ENCODE measurements around the gene RNF224.
A peak's percentile ranks its signal among the peaks of the same experiment; 100 is the strongest.

Gene RNF224

DNA sequence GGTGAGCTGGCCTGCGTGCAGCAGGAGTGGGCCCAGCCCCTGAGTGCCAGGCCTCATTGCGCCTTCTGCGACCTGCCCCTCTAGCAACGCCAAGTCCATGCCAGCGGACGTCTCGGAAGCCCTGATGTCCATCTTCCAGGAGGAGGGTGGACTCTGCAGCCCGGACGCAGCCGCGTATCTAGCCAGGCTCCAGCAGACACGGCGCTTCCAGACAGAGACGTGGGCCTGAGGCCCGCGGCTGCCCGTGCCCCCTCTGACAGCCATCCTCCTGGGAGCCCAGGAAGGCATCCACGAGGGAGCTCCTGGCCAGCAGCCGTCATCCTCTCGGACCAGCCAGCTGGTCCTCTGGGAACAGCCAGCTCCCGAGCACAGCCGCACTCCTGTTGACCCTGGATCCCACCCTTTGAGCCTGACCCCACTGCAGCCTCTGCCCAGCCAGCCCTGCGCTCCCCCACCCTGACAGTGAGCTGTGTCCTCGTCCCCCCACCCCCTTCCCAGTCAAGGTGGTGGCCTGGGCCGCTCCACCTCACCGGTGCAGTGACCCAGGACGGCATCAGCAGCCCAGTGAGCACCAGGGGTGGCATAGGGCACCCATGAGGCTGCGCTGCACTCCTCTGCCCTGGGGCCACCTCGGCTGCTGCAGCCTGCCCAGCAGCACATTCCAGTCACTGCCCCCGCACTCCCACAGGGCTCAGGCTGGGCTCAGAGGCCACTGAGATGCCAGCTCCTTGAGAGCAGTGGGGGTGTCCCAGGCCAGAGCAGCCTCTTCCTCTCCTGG, 10.9 kb upstream of the RNF224 start:
- no peak for DNase-seq

DNA sequence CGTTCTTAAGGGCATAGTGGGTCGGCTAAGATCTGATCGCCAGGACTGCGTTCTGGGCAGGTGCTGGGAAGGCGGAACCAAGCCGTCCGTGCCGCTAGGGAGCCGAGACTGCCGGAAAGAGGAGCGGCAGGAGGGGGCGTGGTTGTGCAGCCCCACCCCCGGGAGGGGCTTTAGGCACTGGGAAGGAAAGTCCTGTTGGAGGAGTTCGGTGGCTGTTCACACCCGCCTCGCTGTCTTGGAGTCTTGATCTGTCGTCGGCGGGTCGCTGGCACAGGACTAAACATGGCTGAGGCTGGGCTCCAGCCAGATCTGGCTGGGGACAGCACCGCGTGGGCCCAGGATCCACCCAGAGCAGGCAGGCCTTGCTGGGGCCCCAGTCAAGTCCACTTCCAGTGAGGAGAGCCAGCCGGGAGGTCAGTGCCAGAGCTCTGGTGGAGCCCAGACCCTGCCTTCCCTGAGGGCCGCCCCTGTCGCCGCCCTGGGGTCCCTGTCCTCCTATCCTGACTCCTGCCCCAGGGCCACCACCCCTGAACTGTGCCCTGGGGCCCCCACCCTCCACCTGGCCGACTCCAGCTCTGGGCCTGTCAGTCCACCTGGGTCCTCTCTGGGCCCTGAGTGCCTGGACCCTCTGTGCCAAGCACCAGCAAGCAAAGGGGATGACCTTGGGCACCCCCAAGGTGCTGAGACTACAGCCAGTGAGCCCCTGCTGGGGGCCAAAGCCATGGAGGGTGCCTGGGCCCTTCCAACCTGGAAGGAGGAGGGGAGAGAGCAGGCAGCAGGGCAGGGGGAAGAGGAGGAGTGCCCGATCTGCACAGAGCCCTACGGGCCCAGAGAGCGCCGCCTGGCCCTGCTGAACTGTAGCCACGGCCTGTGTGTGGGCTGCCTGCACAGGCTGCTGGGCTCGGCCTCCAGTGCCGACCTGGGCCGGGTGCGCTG, 9.8 kb upstream of the RNF224 start:
- DNase-seq = no peak

DNA sequence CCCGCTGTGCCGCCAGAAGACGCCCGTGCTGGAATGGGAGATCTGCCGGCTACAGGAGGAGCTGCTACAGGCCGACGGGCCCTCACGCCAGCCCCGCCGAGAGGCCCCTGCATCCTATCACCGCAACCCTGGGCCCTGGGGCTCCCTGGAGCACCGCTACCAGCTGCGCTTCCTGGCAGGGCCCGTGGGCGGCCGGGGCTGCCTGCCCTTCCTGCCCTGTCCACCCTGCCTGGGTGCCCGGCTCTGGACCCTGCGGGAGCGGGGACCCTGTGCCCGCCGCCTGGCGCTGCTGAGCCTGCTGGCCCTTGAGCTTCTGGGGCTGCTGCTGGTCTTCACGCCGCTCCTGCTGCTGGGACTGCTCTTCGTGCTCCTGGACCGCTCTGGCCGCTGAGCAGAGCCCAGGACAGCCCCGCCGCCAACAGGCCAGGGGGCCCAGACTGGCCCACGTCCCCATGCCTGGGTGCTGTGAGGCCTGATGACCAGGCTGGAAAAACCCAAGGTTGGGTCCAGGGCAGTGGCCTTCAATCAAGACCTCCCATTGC, 9.0 kb upstream of the RNF224 start:
- DNase-seq = no peak

DNA sequence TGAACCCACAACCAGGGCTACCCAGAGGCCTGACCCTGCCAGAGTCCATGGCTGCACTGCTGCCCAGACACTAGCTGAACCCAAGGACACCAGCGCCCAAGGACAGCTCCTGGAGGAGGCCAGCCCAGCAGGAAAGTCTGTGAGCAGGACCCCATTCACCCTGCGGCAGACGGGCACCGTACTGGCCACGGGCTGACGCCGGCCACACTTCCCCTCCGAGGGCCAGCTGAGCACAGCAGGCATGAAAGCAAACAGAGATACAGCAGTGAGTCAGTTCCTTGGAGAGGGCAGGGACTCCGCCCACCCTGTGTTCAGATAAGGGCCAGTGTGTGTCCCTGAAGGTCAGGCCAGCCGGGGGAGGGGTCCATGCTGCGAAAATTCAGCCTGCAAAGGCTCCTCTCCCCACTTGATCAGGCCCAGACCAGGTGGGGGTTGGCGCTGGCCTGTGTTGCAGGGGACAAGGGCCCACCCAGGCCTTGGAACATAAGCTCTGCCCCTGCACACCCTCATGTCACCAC, 8.5 kb upstream of the RNF224 start:
- DNase-seq = no peak

DNA sequence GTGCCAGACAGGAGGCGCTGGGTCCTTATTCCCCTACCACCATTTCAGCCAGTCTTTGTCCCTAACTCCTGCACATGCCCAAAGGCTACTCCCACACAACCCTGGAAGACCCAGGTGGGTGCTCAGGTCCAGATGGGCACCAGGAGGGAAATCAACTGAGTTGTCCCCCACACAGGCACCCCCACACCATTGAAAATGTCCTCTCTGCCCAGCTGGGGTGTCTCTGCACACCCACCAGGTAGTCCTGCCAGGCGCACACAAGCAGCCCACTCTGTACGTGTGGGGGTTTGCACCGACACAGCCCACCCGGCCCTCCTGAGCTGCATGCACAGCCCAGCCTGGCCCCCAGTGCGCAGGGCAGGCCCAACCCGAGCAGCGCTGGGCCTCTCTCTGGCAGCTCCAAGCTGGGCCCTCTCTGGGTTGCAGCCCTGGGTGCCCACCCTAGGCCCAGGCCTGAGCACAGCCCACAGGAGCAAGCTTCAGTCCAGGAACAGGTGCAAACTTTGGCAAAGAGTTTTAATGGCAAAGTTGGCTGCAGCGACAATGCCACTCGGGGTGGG, 7.5 kb upstream of the RNF224 start:
- no peak for DNase-seq

DNA sequence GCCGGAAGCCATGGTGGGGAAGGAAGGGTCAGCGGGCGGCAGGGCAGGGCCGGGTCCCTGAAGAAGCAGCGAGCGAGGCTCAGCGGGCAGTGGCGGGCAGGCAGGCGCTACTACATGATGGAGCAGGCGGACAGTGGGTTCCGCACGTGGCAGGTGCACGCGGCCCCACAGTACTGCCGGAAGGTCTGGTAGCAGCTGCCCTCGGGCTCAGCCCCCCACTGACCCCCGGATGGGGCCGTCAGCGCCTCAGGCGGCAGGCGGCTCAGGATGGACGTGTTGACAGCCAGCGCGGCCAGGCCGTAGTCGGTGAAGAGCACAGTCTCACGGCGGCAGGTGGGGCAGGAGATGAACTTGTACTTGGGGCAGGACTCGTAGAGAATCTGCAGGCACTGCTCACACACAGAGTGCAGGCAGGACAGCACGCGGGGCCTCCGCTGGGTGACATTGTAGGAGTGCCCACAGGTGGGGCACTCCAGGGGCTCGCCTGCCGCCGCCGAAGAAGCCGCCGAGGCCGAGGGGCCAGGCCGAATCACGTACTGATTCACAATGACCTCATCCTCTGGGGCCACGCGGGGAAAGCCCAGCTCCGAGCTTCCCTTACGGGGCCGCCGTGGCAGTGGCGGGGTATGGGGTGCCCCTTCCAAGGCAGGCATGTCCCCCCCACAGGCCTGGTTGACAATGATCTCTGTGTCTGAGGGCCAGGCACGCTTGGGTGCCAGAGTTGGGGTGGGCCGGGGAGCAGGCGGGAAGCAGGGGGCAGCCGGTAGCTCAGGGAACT, 6.8 kb upstream of the RNF224 start:
- DNase-seq = no peak

DNA sequence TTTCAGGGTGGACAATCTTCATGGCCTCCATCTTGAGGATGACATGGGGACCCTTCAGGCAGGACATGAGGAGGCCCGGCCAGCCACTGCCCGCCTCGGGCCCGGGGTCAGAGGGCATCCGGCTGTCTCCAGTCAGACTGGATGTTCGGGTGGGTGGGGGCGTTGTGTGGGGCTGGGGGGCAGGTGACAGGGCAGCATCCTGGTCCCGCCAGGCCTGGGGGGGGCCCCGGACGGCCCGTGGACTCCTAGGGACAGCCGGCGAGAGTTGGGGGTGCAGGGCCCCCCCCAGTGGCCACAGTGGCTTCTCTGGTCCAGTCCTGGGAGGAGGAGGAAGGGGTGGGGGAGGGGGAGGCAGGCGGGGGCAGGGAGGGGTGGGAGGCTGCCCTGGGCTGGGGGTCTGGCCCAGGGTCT, 6.2 kb upstream of the RNF224 start:
- no peak for DNase-seq

DNA sequence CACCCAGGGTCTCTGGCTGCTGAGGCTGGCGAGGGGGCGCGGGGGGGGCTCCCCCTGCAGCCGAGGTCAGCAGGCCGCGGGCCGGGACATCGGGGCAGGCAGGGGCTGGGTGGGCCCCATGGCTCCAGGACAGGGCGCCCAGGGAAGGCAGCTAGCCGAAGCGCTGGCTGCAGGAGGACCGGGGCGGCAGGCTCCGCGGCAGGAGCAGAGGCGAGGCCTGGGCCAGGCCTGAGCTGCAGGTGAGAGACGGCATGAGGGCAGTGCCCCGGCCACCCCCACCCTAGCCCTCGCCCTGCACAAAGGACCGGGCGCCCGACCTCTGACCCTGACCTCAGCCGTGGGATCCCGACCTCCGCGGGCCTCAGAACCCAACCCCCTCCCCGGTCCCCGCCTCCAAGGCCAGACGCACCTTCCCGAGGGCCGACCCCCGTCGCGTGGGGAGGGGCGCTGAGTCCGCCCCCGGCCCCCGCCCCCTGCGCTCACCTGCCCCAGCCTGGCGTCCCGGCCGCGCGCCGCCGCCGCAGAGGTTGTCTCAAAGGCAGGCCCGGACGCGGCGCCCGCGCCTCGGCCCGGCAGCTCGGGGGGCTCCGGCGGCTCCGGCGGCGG, 5.7 kb upstream of the RNF224 start:
- DNase-seq = no peak

DNA sequence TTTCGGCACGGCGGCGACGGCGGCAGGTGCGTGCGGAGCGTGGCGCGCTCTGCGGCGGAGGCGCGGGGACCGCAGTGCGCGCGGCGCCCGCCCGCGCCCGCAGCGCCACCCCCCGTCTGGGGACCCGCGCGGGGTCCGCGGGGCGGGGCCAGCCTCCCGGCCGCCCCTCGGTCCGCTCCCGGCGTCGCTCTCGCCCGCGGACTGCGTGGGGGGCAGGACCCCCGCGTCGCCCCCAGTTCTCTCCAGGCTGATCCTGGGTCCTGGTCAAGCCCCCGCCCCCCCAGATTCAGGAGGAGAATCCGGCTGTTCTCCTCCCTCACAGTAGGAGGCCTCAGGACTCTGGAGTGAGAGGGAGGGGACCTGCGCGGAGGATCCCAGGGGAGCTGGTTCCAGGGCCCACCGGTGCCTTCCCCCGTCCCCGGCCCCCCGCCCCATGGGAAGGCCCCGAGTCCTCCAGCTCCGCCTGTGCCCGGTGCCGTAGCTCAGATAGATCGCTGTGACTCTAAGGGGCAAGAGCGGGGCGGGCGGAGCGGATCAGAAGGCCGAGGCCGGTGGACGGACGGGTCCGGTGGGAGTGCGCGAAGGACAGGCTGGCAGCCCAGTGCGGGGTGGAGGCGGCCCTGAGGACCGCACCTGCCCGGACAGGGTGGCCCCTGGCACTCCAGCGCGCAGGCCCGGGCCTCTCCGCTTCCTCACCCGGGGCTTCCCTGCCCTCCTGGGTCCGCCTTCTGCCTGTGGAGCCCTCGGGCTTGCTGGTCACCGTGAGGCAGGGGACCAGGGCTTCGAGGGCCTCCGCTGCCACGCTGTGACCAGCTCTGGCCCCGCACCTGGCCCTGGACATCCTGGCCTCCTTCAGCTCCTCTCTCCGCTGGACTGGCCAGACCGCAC, 4.9 kb upstream of the RNF224 start, which contains the start of gene RNF208:
RNF208 (minus strand) TSS at position 51 of the 888 bp plus-strand sequence. CDS start 1,028 bp downstream, outside the sequence.
- no peak for DNase-seq

DNA sequence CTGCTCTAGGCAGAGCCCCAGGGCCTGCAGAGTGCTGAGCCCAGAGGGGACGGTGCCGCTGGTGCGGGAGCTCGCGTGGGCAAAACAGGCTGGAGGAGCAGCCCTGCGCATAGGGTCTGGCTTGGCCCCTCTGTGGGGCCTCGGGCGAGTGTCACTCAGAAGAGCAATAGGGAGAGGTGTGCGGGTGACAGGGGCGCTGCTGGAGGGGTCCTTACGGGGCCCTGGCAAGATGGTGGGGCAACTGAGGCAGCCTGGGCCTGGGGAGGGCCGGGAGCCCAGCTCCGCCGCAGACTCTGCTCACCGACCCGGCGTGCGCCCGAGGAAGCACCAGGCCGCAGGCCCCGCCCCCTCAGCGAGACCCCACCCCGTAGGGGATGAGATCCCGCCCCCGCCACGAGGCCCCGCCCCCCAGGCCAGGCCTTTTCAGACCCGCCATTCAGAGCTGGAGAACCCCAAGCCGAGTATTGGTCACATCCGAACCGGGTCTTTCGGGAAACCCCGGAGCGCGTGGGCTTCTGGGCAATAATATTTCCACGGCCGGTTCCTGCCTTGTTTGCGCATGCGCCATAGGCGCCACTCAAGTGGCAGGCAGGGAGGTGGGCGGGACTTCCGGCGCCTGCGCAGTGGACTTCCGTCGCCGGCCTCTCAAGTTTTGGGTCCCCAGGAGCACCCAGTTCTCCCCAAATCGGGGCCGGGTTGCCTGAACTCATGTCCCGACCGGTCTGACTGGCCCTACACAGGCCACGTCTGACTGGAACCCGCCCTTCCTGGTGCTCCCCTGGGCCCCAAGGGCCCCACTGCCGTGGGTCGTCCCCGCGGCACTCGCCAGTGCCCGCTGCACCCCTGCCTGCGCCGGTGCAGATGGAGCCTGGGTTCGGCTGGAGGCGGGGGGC, 4.0 kb upstream of the RNF224 start:
- DNase-seq = peak; percentile 89

DNA sequence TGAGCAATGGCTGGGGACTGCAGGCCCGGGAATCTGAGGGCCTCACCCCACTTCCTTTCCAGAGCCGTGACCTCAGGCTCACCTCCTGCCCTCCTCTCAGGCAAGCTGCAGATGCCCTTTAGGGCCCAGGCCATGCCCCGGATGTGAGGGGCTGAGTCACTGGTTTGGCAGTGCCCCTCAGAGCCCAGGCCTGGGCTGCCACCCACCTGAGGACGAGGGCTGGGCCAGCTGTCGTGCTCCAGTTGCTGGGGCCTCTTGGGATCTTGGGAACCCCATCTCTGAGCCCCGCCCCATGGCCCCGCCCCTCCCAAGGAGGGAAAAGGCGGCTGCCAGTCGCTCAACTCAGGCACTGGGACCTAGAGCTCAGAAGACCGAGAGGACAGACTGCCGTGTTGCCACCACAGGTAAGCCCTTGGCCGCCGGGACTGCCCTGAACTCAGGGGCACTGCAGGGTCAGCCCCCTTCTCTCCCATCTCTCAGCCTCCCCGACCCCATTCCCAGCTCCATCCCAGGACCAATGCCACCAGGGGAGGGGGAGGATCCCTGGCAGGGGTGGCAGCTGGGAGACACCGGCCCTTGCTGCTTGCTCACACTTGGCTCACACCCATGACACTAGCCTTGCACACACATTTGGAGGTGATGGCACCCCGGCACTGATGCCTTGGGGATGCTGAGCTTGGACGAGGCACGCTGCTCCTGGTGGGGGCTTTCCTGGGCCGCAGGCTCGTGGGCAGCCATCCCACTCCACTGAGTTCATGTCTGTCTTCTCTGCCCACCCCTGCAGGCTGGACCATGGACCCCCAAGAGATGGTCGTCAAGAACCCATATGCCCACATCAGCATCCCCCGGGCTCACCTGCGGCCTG, 2.2 kb upstream of the RNF224 start, which contains the start of gene CYSRT1:
CYSRT1 (plus strand) TSS at position 345 of the 865 bp plus-strand sequence; CDS start at position 793, 448 bp downstream.
- no peak for DNase-seq

DNA sequence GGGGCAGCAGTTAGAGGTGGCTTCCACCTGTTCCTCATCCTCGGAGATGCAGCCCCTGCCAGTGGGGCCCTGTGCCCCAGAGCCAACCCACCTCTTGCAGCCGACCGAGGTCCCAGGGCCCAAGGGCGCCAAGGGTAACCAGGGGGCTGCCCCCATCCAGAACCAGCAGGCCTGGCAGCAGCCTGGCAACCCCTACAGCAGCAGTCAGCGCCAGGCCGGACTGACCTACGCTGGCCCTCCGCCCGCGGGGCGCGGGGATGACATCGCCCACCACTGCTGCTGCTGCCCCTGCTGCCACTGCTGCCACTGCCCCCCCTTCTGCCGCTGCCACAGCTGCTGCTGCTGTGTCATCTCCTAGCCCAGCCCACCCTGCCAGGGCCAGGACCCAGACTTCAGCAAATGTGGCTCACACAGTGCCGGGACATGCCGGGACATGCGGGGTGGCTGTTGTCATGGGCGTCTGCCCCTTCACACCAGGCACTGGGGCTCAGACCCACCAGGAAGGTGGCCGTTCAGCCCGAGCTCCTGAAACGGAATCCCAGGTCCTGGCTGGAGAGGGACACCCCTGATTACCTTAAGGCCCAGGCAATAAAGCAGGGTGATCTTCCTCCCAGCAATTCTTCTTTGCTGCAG, 1.5 kb upstream of the RNF224 start:
- DNase-seq = no peak

DNA sequence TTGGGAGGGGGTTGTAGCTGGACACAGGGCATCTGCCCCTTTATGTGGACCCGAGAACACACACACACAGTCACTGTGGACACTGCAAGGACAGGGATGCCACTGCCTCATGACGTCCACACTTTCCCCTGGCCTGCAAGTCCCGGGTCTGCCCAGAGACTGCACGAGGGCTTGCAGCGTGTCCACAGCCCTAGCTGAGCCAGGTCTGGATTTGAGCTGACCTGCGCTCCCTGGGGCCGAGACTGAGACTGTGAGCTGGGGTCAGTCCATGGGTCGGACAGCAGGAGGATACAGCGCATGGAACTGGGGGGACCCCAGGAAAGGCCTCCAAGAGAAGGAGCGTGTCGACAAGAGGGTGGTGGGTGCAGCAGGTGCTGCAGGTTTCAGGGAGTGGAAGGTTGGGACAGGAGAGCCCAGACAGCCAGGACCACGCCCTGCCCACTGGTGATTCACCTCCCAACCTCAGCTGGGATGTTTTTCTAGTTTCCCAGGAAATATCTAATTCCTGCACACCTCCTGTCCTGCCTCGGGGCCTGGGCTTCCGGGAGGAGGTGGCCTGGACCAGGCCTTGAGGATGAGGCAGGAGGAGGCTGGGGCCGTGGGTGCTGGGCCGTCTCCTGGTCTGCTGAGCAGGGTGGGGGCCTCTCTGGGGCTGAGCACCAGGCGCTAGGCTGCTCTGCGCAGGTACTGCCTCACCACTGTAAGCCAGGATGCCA, 806 bp upstream of the RNF224 start:
- DNase-seq = no peak

DNA sequence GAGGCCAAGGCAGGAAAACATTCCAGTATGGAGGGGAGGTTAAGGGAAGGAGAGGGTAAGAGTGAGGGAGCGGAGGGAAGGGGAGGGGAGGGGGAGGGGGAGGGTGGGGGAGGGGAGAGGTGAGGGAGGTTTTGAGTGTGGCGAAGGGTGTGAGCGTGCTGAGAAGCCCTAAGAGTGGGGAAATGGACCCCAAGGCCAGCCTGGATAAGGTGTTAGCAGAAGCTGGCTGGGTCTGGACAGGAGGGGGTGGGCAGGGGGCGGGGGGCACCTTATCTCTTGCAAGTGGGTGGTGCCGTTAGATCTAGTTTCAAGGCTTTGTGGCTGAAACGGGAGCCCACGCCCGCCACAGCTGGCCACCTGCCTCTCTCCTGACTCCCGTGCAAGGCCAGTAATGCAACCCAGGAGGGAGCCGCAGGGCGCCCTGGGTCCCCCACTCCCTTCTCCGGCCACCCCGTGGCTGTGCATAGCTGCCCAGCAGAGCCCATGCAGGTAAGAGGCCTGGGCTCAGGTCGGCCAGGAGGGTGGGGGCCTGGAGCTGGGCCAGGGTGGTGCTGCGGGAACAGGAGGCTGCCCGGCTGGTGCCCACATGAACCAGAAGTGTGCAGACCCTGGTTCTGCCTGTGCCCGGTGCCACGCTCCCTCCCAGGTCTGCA, 677 bp downstream of the RNF224 start:
- DNase-seq = no peak

DNA sequence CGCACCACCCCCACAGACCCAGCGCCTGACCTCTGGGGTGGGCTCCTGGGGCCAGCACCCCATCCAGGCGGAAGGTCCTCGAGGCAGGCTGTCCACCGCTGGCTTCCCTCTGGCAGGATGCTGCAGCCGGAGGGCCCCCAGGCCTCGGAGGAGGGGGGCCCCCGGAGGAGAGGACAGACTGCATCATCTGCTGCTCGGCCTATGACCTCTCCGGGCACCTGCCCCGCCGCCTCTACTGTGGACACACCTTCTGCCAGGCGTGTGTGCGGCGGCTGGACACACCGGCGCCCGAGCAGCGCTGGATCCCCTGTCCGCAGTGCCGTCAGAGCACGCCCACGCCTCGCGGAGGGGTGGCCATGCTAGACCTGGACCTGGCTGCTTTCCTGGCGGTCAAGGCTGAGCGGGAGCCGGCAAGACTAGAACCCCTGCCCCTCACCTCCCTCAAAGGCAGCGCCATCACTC, 1.2 kb downstream of the RNF224 start:
- no peak for DNase-seq

Data from NCI-H2081 treated with DMSO at 0.1 percent for 48 hours (cell line).